HG03442 (cell line): ENCODE results near the gene HAGHL.

Experiments used
- ATAC-seq: cut with Tn5 transposase; IDR thresholded peaks from one replicate; pipeline ENCODE4 v1.9.1; 2021; ENCODE audit warnings: mild to moderate bottlenecking, moderate library complexity; ENCODE audit not compliant: unreplicated experiment

Gene HAGHL, protein sequence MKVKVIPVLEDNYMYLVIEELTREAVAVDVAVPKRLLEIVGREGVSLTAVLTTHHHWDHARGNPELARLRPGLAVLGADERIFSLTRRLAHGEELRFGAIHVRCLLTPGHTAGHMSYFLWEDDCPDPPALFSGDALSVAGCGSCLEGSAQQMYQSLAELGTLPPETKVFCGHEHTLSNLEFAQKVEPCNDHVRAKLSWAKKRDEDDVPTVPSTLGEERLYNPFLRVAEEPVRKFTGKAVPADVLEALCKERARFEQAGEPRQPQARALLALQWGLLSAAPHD

GRCh38 chr16:726438-727290, at the start of gene HAGHL, which contains the start of gene CCDC78:
TSS of gene HAGHL (plus strand) at chr16:727106. CDS start at chr16:727510, 404 bp downstream.
TSS of gene CCDC78 (minus strand) at chr16:726443. CDS start at chr16:726367, 76 bp downstream.
- ATAC-seq: no peak

- no peak for ATAC-seq
Measured at GRCh38 chr16:677316-678190, 49.4 kb upstream of the HAGHL start.

DNA sequence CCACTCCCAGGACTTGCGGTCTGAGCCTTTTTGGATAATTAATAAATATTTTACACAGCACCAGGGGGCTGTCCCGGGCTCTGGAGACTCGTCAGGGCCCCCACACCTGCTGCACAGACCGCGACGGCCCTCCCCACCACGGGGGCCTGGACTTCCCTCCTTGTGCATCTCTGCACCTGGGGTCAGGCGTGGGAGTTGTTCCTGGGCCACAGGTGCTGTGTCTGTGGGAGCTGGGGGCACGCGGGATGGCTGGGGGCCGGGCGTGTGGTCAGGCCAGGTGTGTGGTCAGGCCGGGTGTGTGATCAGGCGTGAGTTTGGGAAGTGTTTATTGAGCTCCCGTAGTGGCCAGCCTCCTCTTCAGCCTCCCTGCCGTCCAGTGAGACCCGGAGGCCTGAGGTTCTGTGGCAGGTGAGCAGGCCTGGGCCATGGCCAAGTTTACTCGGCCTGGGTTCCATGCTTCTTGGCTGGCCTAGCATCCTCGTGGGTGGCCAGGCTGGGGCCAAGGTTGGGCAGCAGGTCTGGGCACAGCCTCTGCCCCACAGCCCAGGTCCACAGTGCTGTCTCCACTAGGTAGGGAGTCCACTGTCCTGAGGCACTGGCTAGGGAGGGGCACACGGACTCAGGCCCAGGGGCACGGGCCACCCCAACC, 48.6 kb upstream of the HAGHL start:
- ATAC-seq: no peak

GRCh38 chr16:678858-679813, 47.8 kb upstream of the HAGHL start:
- no peak for ATAC-seq

- peak; percentile 33 for ATAC-seq
Measured at GRCh38 chr16:679814-680624, 46.9 kb upstream of the HAGHL start, which contains the start of gene STUB1. TSS of gene STUB1 (plus strand) at chr16:680410. CDS start at chr16:680526, 116 bp downstream.

GRCh38 chr16:680625-680945, 46.3 kb upstream of the HAGHL start:
- no peak for ATAC-seq

DNA sequence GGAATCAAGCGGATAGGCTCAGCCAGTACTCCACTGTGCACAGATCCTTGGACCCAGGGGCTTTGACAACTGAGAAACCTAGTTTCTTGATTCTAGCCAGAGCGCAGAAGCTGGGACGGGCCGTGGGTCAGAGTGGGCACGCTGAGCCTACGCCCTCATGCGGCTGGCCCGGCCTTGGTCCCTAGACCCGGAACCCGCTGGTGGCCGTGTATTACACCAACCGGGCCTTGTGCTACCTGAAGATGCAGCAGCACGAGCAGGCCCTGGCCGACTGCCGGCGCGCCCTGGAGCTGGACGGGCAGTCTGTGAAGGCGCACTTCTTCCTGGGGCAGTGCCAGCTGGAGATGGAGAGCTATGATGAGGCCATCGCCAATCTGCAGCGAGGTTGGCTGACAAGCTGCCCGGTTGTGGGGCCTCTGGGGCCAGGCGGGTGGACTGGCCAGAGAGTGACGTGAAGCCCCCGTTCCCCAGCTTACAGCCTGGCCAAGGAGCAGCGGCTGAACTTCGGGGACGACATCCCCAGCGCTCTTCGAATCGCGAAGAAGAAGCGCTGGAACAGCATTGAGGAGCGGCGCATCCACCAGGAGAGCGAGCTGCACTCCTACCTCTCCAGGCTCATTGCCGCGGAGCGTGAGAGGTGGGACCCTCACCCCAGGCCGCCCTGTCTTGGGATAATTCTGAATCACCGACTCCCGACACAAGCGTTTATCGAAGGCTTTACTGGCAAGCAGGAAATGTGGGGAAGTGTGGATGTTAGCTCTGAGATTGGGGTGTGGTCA, 45.8 kb upstream of the HAGHL start:
- ATAC-seq: no peak

GRCh38 chr16:681746-682427, 45.0 kb upstream of the HAGHL start:
- ATAC-seq: no peak

DNA sequence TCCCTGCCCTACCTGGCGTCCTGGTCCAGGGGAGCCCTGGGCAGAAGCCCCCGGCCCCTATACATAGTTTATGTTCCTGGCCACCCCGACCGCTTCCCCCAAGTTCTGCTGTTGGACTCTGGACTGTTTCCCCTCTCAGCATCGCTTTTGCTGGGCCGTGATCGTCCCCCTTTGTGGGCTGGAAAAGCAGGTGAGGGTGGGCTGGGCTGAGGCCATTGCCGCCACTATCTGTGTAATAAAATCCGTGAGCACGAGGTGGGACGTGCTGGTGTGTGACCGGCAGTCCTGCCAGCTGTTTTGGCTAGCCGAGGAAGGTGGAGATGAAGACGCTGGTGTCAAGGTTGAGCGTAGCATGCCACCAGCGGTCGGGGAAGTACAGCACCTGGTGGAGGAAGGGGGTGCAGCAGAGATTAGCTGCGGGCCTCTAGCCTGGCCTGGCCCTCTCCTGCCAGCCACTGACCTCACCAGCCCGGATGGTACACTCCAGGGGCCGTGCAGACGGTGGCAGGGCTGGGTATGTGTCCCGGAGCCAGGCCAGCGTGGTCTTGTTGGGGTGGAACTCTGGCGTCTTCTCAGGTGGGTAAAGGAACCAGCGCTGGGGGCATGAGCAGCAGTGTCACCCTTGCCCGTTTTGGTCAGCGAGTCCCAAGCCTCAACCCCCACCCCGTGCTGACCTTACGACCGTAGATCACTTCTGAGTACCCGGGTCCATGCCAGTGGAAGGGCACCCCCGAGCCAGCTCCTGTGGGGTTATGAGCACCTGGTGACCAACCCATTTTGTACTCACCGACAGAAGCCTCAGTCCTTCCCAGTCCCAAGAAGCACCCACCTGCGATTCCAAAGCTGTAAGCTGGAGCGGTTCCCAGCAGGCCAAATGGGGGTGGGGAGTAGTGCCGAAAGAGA, 44.2 kb upstream of the HAGHL start:
- no peak for ATAC-seq

DNA sequence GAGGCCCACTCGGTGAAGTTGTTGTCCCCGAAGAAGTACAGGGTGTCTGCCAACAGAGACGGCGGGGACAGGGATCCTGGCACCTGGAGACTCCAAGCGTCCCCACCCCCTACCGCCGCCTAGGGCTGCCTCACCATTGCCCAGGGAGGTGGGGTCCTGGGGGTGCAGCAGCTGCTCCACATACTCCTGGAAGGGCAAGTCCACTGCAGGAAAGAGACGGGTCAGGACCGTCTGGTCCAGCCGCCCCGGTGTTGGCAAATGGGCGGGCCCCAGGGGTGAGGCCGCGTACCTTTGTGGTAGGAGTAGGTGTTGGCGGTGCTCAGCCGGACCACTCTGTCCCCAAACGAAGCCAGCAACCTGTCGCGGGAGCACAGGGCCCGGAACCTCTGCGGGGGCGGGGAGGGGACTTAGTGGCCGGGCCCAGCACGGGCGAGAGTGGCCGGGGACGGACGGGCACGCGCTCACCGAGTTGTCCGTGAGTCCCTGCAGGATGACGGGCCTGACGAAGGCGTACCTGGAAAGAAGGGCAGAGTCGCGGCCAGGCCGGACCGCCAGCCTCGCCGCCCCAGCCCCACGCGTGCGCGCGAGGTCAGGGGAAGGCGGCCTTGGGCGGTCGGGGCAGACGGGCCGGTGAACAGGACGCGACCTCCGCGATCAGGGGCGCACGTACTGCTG, 43.4 kb upstream of the HAGHL start:
- ATAC-seq: no peak

DNA sequence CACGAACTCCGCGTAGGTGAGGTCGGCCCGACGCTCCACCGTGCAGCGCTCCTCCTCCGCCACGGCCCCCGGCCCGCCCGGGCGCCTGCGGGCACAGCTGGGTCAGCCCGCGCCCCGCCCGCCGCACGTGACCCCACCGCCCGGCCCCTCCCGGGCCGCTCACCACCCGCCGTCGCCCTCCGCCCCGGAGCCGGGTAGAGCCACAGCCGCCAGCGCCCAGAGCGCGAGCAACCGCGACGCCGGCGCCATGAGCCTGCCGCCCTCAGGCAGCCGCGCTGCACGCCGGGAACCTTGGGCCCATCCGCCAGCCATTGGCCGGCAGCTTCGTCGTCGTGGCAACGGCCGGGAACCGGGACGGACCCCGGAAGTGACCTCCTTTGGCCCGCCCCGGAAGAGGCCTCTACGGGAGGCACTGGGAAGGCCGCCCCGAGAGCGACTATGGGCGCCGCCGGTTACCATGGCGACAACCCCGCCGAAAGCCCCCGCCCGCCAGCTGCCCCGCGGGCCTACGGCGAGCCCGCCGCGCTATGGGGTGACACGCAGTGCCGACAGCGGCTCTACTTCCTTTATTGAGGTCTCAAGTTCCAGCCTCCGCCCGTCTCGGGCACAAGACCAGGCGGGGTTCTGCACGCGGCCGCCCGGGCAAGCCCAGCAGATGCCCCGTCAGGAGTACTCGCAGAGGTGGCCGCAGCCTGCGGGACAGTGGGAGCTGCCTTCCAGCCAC, 42.7 kb upstream of the HAGHL start, which contains the start of gene JMJD8:
TSS of gene JMJD8 (minus strand) at position 264 of the 724 bp plus-strand sequence. CDS start at position 249, 15 bp downstream.
- peak; percentile 56 for ATAC-seq

DNA sequence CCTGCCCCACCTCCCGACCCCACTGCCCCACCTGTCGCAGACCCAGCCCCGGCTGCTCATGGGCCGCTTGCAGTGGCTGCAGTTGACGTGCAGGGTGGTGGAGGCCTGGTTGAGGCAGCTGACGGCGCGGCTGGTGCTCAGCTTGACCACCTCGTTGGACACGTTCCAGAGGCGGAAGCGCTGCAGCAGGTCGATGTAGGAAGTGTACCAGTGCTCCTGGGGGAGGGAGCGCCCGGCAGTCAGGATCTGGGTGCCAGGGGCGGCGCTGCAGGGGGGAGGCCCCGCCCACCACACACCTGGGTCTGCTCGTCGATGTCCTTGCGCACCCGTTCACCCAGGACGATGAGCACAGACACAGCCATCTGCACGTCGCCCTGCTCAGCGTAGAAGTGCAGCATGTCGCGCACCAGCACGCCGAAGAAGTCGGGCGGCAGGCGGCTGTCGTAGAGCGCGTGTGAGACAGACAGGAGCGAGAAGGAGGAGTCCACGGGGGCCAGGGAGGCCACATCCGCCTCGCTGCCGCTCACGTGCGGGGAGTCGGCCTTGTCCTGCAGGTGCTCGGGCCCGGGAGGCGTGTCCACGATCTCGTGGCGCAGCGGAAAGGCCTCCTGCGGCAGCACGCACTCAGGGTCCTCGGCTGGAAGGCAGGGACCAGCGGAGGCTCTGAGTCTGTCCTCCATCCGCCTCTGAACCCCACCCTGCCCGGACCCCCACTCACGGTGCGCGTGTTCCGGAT, 41.8 kb upstream of the HAGHL start:
- ATAC-seq: no peak

DNA sequence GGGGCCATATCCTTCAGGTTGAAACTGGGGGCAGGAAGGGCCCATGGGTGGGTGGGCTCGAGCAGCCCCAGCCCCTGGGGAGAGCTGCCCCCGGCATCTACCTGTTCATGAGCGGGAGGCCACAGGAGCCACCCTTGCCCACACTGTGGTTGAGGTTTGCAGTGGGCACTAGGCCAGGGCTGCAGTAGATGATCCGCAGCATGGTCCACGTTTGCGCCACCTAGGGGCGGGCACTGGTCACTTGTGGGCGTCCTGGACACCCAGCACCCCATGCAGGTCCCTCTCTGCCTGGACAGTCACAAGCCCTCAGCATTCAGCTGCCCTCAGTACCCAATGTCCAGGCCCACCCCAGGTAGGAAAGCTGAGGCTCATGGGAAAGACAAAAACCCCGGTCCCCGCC, 40.9 kb upstream of the HAGHL start:
- ATAC-seq: no peak
